NOMO-1 treated with DMSO at 0.1 percent for 48 hours (cell line): ENCODE results near the gene AHI1.
"Not testable (repeated sequence)": the region's sequence is repeated elsewhere in the genome, so short reads cannot be mapped to it uniquely, and the experiment has no call there.

Source experiments
- DNase-seq: peaks from one replicate; lab custom pipeline; 2025; ENCODE audit not compliant: unreplicated experiment; lab: John Stamatoyannopoulos, UW

Gene AHI1

GRCh38 chr6:135268740-135269139 lies 228.8 kb downstream of the AHI1 start:
- no peak for DNase-seq

DNA sequence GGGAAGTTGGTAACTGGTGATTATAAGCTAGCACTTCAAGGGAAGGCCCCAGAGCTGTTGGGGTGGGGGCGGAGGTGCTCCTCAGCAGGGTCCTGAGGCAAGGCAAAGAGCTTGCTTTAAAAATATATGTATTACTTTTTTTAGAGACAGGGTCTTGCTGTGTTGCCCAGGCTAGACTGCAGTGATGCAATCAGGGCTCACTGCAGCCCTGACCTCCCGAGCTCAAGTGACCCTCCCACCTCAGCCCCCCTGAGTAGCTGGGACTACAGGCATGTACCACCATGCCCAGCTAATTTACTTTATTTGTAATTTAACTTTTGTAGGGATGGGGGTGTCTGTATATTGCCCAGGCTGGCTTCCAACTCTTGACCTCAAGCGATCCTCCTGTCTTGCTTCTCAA lies 229.3 kb downstream of the AHI1 start:
- no peak for DNase-seq

DNA sequence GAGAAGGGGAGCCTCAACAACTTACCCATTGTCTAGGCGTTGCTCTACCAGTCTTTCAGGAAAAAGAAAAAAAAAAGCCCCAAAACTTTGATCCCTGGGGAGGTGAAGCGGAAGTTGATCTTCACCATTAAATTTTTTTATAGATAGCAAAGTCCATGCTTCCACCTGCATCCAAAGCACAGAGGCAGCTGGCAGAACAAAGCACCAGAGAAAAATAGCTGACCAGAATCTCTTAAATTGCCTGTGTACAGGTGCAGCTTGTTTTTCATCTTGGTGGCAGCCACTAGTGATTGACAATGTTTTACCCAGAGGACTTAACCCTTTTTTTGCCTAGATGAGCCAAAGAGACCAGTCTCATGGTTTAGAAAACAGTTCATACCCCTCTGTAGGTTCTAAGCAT lies 230.5 kb downstream of the AHI1 start:
- DNase-seq = no peak

DNA sequence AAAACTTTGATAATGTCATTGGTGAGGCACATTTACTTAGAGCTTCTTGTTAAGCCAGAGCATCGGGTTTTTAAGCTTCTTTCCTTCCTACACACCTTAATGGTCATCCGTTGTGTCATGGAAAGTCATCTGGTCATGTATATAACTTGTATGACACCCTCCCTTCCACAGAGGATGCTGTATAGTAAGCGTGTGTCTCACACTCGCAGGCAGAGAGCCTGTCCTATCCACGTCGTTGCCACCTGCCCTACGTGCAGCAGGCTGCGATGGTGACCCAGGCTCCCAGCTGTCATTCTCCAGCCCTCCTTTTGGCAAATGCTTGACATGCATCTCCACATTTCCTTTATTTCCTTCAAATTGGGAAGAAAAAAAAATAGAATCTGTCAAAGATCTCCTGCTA lies 230.9 kb downstream of the AHI1 start:
- no peak for DNase-seq

- no peak for DNase-seq
These were observed 232.3 kb downstream of the AHI1 start for GRCh38 chr6:135265278-135265677.

GRCh38 chr6:135261872-135262725 lies 235.4 kb downstream of the AHI1 start:
- DNase-seq = no peak

- no peak for DNase-seq
These were observed 236.9 kb downstream of the AHI1 start for GRCh38 chr6:135260612-135261011.

DNA sequence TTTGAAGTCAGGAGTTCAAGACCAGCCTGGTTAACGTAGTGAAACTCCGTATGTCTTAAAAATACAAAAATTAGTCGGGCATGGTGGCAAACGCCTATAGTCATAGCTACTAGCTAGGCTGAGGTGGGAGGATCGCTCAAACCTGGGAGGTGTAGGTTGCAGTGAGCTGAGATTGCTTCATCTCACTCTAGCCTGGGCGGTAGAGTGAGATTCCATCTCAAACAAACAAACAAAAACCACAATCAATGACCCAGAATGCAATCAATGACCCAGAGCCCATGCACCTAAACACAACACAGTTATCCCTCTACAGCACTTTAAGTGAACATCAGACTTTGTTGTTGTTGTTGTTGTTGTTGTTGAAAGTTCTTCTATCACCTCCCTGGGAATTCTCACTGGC lies 238.6 kb downstream of the AHI1 start:
- DNase-seq = no peak

- DNase-seq = no peak
These were observed 239.7 kb downstream of the AHI1 start for GRCh38 chr6:135257631-135258405.

GRCh38 chr6:135256866-135257265 lies 240.7 kb downstream of the AHI1 start:
- no peak for DNase-seq

DNA sequence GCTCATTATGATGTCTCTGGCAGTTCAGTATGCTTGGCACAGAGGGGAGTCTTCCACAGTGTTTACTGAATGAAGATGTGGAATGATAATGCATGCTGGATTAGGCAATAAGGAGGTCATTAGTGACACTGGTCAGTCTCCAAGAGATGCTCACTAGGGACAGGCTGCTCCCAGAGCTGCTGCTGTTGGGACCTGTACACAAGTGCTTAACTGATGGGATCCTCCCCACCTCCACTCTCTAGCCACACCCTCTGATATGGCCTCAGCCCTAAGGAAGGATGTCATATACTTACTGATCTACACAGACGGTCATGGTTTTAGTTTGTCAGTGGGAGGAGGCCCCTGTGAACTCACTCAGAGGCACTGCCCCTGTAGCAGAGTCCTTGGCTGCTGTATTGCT lies 243.1 kb downstream of the AHI1 start:
- DNase-seq = no peak

DNA sequence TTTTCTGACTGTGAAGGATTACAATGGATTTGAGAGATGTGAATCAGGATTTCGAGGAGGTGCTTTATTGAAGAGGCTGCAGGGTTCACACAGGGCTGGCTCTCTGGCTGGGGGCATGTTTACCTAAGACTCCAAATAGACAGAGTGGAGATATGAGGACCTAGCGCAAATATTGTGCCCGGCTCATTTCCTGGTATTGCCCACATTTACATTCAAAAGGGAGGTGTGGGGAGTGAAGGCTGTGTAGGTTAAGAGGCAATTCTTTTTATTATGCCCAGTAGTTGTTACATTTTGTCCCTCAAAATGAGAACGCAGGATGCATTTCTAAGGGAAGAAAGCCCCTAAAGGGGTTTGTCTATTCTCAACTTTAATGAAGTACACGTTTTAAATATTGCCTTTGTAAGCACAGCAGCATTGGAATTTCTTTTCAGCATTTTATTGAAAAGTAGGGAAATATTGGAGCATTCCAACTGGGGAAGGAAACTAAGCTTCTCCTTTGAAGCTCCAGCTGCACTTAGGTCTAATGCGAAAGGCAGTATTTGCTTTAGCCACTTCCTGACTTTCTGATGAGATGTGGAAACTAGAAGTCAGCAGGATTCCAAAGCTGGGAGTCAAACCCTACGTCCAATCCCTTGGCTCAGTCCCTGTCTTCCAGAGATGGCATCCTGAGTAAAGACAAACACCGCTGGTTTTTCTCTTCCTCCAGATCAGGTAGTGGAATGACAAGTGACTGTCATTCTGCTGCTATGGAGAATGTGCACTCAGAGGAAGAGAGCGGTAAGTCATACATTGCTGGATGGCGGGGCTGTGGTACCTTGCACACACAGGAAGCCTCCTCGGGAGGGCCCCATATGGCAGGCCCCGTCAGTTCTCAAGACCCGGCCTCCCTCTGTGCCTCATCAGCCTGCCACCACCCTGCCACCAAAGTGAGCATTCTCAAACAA lies 245.8 kb downstream of the AHI1 start:
- no peak for DNase-seq

- DNase-seq = no peak
These were observed 246.6 kb downstream of the AHI1 start for GRCh38 chr6:135250751-135251497.

- DNase-seq = peak; percentile 93
These were observed 247.3 kb downstream of the AHI1 start for GRCh38 chr6:135250234-135250633.

GRCh38 chr6:135246412-135247012 lies 251.0 kb downstream of the AHI1 start:
- not testable (repeated sequence) for DNase-seq

- no peak for DNase-seq
These were observed 252.7 kb downstream of the AHI1 start for GRCh38 chr6:135244805-135245204.

DNA sequence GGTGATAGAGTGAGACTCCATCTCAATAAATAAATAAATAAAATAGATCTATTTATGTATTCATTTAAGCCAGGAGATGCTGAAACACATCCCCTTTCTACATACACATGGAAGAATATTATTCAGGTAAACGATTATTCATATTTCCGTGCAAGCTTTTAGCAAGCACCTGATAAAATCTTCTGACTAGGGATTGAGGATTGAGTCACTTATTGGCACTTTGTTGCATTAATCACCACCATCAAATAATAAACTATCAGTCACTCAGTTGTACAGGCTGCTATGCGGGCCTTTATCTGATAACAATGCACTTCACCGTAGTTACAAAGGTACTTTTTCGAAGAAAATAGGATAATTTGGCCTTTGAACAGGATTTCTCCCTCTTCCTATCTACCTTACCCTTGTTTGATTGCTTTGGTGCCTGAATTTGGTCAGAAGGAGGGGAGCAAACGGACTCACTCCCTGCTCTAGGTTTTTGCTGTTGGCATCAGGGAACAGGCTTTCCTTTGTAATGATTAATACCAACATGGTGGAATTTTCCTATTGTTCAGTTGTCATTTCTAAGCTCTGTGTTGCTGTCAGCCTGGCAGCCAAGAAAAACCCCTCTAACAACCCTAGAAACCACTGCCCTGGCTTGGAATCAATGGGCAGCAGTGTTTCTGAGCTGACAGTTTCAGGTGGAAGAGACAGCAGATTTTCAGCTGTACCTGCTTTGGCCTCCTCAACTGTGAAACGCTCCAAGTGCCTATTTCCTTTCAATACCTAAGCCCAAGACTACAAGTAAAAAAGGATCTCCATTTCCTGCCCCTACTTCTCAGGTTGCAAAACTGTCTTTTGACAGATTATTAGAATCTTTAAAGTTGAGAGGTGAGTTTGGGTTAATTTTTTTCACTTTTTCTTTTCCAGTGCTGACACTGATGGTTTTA lies 253.4 kb downstream of the AHI1 start:
- DNase-seq = no peak

- no peak for DNase-seq
These were observed 256.8 kb downstream of the AHI1 start for GRCh38 chr6:135240711-135241110.

GRCh38 chr6:135236732-135237131 lies 260.8 kb downstream of the AHI1 start:
- no peak for DNase-seq
